Ammon's horn (tissue), 1 donor: Measurements from ENCODE around the gene PMS1.
"Not testable (repeated sequence)": the region's sequence is repeated elsewhere in the genome, so short reads cannot be mapped to it uniquely, and the experiment has no call there.

ENCODE experiments used
- DNase-seq: peaks from one replicate; pipeline ENCODE4 v3.0.0-alpha.2; 2016; ENCODE audit warnings: low spot score

PMS1 gene

DNA sequence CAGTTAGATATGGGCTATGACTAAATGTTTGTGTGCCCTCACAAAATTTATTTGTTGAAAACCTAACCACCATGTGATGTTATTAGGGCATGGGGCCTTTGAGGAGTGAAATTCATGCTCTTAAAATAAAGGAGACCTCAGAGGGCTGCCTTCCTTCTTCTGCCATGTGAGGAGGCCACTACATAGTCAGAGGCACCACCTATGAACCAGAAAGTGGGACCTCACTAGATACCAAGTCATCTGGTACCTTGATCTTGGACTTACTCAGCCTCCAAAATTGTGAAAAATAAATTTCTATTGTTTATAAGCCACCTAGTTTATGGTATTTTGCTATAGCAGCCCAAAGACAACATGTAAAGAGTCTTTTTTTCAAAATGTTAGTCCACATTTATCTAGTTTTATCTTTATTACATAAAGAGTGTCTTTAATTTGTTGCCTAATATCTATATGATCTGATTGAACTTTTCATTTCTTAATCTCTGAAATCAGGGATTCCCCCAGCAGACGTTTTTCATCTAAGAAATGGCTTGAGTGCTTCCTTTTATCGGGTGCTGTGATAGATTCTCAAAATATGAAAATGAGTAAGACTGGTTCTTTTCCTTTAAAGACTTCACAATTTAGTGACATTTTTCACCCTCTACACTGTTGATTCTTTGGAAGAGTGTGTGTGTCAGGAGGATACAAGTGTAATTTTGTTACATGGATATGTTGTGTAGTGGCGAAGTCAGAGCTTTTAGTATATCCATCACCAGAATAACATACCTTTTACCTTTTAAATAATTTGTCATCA, 34.2 kb downstream of the PMS1 start:
- DNase-seq, result no peak

DNA sequence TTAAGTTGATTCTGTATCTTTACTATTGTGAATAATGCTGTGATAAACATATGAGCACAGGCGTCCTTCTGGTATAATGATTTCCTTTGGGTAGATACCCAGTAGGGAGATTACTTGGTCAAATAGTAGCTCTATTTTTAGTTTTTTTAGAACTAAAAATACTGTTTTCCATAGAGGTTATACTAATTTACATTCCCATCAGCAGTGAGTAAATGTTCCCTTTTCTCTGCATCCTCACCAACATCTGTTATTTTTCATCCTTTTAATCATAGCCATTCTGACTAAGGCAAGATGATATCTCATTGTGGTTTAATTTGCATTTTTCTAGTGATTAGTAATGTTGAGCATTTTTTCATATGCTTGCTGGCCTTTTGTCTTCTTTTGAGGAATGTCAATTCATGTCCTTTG, 35.1 kb downstream of the PMS1 start:
- no peak for DNase-seq

DNA sequence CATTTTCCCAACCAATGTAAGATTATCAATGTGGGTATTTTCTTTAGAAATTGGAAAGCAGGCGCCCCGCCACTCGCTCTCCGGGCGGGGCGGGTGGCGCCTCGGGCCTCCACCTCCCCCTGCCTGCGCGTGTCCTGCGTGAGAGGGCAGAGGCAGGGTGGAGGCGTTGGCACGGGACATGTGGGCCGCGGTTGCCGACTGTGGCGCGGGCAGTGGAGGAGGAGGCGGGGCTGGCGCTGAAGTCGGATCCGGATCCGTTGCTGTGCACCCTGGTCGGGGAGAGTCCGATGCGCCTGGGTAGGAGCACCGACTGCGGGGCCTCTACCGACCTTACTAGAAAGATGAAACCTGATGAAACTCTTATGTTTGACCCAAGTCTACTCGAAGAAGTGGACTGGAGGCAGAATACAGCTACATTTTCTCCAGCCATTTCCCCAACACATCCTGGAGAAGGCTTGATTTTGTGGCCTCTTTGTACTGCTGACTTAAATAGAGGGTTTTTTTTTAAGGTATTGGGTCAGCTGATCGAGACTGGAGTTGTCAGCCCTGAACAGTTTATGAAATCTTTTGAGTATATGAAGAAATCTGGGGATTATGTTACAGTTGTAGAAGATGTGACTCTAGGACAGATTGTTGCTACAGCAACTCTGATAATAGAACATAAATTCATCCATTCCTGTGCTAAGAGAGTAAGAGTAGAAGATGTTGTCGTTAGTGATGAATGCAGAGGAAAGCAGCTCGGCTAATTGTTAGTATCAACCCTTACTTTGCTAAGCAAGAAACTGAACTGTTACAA, 37.9 kb downstream of the PMS1 start:
- DNase-seq, result no peak

DNA sequence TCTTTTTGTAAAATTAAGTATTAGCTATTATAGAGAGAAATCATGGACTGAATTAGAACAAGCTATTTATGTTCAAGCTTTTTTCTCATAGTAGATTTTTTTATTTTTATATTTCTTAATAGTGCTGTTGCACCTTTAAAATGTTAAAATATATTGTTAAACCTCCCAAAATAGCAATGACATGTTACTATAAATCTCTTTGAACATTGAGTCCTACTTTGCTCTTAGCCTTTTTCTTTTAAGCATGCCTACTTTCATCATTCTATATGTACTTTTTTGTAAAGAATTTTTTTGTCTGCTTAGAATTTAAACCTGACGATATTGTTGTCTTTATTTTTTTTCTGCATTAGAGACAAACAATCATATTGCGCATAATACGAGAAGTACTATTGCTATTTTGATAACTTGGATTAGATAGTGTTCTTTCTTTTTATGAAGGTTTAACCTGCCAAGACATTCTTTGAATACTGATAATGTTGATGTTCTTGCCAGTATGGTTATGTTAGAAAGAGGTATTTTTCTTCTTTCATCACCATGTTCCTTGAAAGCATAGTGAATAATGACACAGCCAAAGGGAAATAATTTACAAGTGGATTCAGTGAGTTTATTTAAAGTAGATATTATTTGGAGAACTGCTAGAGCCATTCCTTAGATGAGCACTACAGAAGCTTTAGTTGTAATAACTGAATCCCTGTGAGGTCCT, 40.6 kb downstream of the PMS1 start:
- DNase-seq, result no peak

DNA sequence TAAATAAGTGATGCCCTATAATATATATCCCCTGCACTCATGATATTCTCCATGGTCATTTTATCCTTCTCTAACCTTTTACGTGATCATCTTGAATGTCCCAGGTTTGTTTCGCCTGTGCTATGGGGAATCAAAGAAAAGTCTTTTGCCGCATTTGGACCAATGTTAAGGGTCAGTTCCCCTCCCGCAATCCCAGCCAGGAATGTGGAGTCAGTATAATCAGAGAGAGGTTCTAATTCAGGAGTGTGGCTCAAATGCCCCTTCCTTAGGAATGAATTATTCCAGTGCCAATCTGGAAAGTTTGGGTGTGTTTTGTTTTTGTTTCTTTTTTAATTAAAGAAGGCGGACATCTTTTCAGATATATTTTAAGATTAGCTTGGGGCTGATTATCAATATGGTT, 41.8 kb downstream of the PMS1 start:
- no peak for DNase-seq

DNA sequence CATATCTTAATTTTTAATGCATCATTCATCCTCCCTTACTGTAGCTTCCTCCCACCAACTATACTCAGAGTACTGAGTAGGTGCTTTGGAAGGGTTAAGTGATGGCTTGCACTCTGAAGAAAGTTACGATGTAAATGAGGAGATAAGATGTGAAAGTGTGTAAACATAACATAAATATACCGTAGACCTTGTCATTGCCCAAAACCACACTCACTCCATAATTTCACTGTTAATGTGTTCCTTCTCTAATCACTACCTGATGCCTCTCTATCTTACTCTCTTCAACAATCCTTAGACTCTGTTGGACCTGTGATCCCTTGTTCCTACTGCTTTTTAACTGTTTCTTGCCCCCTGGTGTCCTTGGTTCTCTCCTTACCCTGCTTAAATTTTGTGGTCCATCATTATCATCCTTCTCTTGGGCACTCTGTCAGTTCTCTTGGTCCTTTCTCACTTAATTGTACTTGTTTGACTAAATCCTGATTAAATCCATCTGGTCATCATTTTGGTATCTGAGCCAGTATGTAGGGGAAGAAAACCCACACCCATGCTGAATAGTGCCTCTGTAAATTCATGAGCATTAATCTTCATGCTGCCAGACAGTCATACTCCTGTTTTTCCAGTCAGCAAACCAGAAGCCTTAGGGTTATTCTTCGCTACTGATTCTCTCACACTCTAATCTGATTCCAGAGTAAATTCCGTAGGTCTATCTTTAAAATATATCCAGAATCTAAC, 45.0 kb downstream of the PMS1 start:
- no peak for DNase-seq

DNA sequence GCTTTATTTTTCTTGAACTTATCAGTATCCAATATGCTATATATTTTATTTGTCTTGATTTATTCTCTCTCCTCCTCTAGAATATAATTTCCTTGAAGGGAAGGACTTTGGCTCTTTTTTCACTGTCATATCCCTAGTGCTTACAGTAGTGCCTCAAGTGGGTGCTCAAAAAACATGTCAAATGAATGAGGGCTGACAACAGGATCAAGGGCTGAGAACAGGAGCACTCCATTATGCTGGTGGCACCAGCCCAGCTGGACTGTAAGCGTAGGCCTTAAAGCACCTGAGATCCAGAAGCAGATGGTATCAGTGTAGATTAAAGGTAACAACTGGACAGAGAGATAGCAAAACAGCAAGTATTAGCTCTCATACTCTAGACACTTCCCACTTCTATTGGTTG, 46.3 kb downstream of the PMS1 start:
- DNase-seq, result no peak

DNA sequence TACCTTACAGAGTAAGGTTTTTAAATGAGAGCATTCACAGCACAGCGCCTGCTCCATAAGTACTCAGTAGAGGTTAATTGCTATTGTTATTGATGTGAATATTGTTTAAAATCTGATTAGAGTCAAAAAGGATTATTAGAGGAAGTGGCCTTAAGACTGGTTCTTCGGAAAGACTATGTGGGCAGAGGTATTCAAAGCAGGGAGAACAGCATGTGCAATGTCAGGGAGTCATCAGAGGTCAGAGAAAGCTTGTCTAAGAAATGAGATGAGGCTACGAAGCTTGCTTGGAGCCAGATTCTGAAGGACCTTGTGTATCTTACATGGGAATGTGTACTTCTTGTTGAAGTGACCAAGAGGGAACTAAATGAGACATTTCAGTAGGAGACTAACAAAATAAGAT, 49.8 kb downstream of the PMS1 start:
- DNase-seq, result no peak

DNA sequence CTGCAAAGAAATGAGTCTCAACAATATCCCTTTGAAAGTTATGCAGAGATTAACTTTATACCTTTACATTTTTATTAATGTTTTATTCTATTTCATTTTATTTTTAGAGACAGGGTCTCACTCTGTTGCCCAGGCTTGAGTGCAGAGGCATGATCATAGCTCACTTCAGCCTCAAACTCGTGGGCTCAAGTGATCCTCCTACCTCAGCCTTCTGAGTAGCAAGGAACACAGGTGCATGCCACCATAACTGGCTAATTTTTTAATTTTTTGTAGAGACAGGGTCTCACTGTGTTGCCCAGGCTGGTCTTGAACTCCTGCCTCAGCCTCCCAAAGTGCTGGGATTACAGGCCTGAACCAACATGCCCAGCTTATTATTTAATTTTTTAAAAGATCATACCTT, 50.4 kb downstream of the PMS1 start:
- DNase-seq, result not testable (repeated sequence)

DNA sequence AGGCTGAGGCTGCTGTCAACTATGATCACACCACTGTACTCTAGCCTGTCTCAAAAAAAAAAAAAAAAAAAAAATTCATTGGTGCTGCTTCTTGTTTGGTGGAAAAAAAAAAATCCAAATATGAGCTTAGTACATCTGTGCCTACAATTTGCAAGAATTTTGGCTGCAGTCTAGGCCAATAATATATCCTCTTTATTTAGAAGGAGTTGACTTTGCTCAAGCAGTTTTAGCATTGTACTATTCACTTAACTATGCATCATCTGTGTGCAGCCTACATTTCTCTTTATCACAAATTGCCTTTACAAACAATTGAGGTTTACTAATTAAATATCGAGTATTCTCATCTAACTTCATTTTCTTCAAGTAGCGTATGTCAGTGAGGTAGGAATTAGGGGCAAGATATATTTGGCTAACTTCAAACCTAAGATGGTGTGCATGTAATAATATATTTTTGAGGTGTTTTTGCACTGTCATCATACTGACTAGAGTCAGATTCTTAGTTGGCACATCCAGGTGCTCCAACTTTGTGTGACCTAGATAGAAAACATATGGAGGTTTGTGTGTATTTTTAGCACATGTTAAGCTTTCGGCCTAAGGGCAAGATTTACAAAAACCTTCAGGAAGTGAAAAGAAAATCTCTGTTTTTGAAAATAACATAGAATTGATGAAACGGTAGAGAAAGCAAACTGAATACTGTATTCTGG, 51.8 kb downstream of the PMS1 start:
- no peak for DNase-seq

DNA sequence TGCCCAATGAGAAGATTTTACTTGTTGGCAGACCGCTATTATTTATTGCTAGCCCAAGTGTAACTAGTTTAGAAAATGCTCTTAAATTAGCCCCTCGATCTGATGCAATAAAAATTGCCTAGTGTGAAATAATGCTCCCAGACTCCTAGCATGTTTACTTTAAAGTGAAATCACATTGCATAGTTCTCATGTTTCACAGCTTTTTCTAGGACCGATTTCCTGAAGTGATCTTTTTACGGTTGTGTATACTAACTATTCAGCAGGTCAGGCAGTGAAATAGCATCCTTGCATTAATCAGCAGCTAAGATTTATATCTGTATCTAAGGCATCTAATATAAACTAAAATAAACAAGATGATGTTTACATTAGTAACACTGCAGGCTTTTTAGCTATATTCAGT, 52.4 kb downstream of the PMS1 start:
- DNase-seq, result no peak

DNA sequence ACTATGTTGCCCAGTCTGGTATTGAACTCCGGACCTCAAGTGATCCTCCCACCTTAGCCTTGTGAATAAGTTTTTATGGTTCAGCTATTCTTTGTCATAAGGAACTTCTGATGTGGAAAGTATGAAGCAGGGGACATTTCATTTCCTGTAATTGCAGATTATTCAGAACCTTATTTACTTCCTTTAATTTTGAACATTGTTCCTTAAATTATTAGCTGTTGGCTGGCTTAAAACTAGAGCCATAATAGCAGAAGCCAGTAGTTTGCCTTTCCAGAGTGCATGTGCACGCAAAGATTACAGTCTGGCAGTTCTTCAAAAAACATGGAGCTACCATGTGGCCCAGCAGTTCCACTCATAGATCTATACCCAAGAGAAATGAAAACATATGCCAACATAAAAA, 53.1 kb downstream of the PMS1 start:
- no peak for DNase-seq

DNA sequence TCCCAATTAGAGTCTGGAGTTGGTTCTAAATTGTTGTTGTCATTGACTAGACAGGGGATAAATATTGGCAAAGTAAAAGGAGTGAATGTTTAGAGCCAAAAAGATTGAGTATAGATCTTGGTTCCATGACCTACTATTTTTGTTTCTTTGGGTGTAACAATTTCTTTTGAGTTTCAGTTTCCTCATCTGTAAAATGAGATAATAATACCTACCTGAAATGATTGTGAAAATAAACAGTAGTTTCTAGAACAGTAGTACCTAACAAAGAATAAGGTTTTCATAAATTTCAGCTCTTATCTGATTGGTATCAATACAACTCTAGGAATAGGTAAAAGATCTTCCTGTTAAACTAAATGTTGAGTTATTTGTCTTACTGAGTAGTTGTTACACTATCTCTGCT, 56.8 kb downstream of the PMS1 start:
- no peak for DNase-seq

DNA sequence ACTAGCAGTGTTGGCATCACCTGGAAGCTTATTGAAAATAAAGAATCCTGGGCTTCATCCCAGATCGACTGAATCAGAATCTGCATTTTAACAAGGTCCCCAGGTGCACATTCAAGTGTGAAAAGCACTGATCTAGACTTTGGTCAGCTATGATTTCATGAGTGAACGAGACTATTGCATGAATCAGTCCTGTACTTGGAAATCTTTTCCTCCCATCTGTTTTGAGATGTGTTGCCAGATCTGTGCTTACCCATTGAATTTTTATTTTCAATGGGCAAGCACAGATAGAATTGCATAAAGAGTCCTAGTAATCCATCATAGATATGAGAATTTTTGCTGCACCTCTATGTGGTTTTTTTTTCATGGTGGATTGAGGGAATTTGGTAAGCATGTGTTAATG, 64.0 kb downstream of the PMS1 start:
- DNase-seq, result peak; percentile 16

DNA sequence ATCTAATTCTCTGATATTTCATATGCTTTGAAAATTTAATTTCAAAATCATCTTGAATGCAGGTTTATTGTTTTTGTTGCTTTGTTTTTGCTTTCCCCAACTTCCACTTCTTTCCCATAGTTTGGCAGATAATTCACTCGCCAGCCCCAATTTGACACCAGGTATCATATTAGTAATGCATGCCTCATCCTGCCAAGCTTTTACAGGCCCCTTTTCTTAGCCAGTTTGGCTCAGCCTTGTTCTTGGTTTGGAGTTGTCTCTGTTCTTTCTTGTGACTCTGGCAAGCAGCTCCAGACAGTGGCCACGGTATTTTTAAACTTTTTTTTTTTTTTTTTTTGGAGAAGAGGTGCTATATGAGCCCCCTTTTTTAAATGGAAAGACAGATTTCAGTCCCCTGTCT, 65.3 kb downstream of the PMS1 start:
- DNase-seq, result no peak

DNA sequence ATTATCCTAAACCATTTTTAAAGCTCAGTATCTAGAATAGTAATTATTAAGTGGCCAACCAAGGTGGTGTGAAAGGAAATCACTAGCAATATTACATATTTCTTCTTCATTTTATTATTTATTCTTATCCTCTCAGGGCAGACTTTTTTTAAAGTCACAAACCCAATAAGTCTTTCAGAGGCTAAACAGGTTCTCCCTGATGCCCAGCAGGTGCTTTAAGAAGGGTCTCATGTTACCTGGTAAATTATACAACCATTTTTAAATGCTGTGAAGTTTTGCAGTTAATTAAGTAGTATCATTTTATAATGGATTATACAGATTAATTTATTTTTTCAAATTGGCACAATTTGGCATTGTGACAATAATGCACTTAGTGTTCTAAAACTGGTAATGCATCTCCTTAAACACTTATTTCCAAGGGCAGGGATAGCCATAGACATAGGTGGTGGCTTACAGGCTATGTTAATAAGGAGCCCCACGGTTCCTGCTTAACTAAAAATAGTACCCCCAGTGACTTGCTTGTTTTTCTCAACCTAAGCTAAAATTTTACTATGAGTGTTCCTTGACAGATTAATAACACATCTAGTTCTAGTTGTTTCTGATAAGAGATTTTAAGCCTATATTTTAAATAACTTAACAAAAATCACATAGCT, 67.0 kb downstream of the PMS1 start:
- no peak for DNase-seq

DNA sequence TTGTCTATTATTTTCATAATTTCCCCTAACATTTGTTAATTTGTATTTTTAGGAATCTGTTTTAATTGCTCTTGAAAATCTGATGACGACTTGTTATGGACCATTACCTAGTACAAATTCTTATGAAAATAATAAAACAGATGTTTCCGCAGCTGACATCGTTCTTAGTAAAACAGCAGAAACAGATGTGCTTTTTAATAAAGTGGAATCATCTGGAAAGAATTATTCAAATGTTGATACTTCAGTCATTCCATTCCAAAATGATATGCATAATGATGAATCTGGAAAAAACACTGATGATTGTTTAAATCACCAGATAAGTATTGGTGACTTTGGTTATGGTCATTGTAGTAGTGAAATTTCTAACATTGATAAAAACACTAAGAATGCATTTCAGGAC, 69.9 kb downstream of the PMS1 start:
- no peak for DNase-seq

DNA sequence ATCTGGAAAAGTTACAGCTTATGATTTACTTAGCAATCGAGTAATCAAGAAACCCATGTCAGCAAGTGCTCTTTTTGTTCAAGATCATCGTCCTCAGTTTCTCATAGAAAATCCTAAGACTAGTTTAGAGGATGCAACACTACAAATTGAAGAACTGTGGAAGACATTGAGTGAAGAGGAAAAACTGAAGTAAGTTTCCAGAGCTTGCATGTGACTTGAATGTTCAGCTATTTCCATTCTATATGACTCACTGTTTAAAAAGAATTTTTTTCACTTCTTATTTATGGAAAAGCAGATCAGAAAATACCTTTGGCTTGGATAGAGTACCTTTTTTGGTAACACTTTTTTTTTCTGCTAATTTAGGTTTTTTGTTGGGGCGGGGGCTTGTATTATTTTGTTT, 70.7 kb downstream of the PMS1 start:
- no peak for DNase-seq

DNA sequence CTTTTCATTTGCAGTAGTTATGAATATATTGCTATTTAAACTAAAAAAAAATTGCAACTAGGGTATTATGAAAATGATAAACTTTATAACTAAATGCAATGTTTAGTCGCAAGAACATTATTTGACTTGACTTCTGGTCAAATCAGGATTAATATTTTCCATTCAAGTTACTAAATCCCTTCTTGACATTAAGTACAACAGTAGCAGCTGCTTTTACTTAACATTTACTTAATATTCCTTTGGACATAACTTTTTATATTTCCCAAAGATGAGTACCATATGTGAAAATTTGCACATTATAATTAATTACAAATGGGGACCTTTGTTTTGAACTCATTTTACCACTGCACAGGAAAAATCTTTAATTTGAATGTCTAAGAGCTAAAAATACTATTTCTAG, 74.0 kb downstream of the PMS1 start:
- no peak for DNase-seq

DNA sequence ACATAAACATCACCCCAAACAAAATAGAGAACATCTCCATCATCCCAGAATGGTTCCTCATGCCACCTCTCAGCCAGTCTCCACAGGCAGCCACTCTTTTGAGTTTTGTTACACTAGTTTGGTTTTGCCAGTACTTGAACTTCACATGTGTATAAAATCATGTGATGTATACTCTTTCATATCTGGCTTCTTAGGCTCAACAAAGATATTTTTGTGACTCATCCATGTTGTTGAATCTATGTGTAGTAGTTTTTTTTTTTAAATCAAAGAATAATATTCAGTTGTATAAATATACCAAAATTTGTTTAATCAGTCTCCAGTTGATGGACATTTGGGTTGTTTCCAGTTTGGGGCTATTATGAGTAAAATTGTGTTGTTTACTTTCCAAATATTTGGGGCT, 75.9 kb downstream of the PMS1 start:
- no peak for DNase-seq

DNA sequence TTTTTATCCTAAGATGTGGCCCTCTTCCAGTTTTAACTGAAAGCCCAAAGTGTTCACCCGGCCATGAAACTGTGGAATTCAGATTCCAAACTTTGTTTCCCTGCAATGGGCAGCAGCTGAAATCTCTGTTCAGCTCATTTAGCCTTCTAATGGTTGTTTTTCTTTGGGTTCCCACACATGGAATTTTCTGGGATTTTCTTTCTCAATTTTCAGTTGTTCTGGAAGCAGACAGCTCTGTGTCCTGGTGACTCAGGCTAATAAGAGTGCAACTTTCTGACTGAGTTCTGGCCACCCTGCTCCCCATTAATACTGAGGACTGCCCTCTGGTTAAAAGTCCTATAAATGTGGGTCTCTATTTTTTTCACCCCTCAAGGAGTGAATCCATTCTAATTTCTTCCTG, 78.5 kb downstream of the PMS1 start:
- DNase-seq, result no peak
